Fibroblast of villous mesenchyme (primary cell): ENCODE results near the gene HACL1. TPM values are rescaled to one million over a fixed set of nuclear protein-coding genes. Genes with fewer than 3 reads are reported as not detected.

Experiments
- DNase-seq: peaks from one replicate; pipeline ENCODE4 v3.0.0-alpha.2; 2010; ENCODE audit warnings: low read depth
- H3K4me3 ChIP-seq: 2 replicates; pipeline ENCODE4 v1.5.1; 2011; ENCODE audit warnings: low read depth, mild to moderate bottlenecking, low read length
- total RNA-seq: library from RNA; depleted of rRNA; stranded (reverse); fragments of >200 nt; gene quantifications from 2 replicates; pipeline ENCODE4 v1.2.3, GENCODE V29; 2012
- TF ChIP-seq, protein P1 (sequence below): IDR thresholded peaks from 2 replicates; pipeline ENCODE4 v1.5.1; 2012; ENCODE audit warnings: low read depth, mild to moderate bottlenecking, low read length; ENCODE audit not compliant: insufficient read depth

The HACL1 gene
- total RNA-seq, 1 donor, result 33.7 TPM

DNA sequence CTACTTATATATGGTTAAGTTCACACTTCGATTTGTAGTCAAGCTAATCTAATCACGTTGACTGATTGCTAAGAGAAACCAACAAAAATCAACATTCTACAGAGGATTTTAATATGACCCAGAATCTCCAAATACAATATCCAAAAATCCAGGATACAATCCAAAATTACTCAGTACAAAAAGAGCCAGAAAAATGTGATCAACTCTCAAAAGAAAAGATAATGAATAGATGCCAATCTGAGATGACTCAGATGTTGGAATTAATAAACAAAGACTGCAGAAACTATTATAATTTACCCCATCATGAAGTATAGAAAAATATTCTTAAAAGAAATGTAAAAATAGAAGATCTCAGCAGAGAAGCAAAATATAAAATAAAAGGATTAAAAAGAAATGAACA lies 22.3 kb downstream of the HACL1 start:
- DNase-seq, result no peak

DNA sequence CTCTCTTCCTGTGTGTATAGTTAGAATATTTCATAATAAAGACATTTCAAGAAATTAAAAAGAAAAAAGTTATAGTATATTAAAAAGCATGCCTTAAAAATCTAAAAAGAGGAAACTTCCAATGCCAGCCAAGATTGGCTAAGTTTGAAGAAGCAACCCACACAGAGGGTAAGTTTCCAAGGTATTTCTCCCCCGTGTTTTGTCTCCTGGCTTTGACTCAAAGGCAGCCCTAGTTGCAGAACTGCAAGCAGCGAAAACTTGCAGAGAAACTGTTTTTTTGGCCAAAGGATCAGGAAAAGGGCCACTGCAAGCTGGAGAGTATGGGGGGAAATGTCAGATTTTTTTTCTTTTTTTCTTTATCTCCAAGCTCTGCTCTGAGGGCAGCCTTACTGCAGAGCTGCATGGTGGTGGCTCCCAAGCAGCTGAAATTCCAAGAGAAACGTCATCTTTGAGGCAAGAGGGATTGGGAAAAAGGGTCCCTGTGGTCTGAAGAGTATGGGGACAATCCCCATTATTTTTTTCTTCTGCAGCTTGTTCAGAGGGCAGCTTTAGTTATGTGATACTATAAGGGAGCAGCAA lies 23.0 kb downstream of the HACL1 start:
- TF ChIP-seq, protein P1, sequence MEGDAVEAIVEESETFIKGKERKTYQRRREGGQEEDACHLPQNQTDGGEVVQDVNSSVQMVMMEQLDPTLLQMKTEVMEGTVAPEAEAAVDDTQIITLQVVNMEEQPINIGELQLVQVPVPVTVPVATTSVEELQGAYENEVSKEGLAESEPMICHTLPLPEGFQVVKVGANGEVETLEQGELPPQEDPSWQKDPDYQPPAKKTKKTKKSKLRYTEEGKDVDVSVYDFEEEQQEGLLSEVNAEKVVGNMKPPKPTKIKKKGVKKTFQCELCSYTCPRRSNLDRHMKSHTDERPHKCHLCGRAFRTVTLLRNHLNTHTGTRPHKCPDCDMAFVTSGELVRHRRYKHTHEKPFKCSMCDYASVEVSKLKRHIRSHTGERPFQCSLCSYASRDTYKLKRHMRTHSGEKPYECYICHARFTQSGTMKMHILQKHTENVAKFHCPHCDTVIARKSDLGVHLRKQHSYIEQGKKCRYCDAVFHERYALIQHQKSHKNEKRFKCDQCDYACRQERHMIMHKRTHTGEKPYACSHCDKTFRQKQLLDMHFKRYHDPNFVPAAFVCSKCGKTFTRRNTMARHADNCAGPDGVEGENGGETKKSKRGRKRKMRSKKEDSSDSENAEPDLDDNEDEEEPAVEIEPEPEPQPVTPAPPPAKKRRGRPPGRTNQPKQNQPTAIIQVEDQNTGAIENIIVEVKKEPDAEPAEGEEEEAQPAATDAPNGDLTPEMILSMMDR, result no peak
- H3K4me3 ChIP-seq, result no peak overlapping the region
- DNase-seq, result no peak

More for the DNA sequence above, 22.3 kb downstream of the HACL1 start:
- TF ChIP-seq, protein P1, result no peak
- no peak overlapping the region for H3K4me3 ChIP-seq

DNA sequence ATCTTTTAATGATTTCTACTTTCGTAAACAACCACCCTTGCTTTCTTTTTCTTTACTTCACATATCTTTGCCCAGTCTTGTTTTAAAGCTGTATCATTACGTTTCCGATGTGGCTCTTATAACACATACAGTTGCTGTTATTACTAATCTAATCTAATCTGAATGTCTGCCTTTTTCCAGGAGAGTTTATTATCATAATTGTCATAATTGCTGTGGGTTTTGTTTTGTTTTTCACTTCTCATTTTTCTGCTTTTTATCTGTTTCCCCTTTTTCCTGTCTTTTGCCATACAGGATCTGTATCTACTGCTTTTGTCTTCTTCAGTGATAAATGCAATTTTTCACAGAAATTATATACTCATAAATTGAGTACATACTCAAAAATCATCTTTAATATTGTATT lies 24.9 kb downstream of the HACL1 start:
- no peak for DNase-seq
- TF ChIP-seq, protein P1, result no peak
- H3K4me3 ChIP-seq, result no peak overlapping the region

DNA sequence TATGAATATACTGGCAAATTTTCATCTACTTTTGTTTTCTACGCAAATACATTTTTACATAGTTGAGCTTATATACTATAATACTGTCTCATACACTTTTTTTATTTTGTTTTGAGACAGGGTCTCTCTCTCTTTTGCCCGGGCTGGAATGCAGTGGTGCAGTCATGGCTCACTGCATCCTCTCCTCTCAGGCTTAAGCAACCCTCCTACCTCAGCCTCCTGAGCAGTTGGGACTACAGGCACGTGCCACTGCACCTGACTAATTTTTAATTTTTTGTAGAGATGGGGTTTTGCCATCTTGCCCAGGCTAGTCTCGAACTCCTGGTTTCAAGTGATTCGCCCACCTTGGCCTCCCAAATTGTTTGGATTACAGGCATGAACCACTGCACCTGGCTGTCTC lies 25.9 kb downstream of the HACL1 start:
- DNase-seq, result no peak
- TF ChIP-seq, protein P1, result no peak
- no peak overlapping the region for H3K4me3 ChIP-seq

DNA sequence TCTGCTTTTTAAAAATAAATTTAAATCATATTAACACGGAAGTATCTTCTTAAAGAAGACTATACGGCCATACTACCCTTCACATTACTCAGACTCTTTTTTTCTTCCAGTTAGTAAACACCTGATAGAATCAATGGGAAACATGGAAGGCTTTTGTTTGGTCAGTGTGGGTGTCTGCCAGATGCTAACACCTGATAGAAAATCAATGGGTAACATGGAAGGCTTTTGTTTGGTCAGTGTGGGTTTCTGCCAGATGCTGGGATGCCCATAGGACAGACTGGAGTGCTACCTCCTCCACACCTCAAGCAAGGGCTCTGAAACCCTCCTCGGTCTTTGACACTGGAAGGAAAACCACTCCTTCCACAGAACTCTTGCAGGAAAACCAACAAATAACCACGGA lies 29.2 kb downstream of the HACL1 start:
- no peak overlapping the region for H3K4me3 ChIP-seq
- TF ChIP-seq, protein P1, result no peak
- DNase-seq, result no peak

DNA sequence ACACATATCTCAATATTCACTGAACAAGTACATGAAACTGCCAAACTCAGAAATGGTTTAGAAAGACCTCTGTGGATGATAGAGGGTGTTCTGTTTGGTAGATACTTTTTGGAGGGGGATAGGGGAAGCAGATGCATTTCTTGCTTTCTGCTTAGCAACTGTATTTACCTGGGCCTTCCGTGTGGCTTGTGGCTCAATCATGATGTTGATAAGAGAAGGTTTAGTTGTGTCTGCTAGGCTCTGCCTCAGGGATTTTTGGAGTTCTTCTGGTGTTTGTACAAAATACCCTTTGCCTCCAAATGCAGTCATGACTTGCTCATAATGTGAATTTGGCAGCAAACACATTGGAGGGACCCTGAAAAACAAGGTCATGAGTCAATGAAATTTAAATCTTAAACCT lies 38.2 kb downstream of the HACL1 start:
- TF ChIP-seq, protein P1, result no peak
- no peak for DNase-seq
- no peak overlapping the region for H3K4me3 ChIP-seq

DNA sequence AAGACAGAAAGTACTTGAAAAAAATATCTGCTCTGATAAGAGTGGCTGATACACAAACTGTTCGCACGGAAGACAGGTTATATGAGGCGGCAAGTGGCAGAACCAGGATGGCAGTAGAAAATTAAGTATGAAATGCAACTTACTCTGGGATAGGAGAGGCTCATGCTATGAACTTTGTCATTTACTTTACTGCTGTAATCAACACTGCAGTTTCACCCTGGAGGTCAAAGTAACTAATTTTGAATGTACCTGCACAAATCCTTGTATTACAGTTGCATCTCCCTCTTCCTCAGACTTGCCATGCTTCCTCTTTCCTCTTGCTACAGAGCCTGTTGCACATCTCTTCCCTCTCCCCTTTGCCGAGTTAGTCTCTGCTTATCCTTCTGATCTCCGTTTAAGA lies 38.8 kb downstream of the HACL1 start:
- DNase-seq, result no peak
- TF ChIP-seq, protein P1, result no peak
- H3K4me3 ChIP-seq, result no peak overlapping the region
